Mammary epithelial cell (primary cell): ENCODE data around the gene PLA2R1.

ENCODE experiments used
- EZH2 ChIP-seq: IDR thresholded peaks from 2 replicates; pipeline ENCODE4 v1.6.1; 2012; ENCODE audit warnings: low read length, inconsistent platforms, borderline replicate concordance
- TF ChIP-seq, protein P1 (sequence below), 2 donors: IDR thresholded peaks in 1 of 2; conservative IDR thresholded peaks in 1 of 2; 2 replicates each; pipeline ENCODE4 v1.5.1; 2011 to 2012; ENCODE audit warnings: inconsistent platforms in 2 of 2, low read length in 2 of 2, mild to moderate bottlenecking in 2 of 2, control low read depth in 1 of 2, low read depth in 1 of 2; ENCODE audit not compliant: insufficient read depth in 1 of 2; ENCODE audit errors: extremely low read depth in 1 of 2

DNA sequence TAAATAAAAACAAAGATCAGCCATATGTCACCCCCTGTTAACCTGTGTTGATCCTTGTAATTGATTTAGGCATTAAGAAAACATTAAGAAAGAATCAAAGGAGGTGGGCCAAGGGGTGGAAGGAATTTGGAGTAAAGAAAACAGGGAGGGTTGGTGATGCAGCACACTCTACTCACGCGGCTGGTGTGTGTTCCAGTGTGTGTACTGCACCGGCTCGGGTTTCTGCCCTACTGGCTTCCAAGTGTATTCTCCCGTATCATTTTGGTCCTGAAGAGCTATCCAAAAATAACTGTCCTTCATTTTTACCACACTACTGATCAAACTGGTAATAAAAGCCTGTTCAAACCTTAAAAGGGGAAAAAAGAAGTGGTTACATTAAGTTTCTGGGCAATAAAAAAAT, 56.9 kb downstream of the PLA2R1 start:
- TF ChIP-seq, protein P1, sequence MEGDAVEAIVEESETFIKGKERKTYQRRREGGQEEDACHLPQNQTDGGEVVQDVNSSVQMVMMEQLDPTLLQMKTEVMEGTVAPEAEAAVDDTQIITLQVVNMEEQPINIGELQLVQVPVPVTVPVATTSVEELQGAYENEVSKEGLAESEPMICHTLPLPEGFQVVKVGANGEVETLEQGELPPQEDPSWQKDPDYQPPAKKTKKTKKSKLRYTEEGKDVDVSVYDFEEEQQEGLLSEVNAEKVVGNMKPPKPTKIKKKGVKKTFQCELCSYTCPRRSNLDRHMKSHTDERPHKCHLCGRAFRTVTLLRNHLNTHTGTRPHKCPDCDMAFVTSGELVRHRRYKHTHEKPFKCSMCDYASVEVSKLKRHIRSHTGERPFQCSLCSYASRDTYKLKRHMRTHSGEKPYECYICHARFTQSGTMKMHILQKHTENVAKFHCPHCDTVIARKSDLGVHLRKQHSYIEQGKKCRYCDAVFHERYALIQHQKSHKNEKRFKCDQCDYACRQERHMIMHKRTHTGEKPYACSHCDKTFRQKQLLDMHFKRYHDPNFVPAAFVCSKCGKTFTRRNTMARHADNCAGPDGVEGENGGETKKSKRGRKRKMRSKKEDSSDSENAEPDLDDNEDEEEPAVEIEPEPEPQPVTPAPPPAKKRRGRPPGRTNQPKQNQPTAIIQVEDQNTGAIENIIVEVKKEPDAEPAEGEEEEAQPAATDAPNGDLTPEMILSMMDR (conservative IDR thresholded peaks at IDR 0.05 in 1 of 2, IDR thresholded peaks at IDR 0.05 in 1 of 2; ENCODE audit: extremely low read depth in 1 of 2, insufficient read depth in 1 of 2, low read depth in 1 of 2, low read length in 2 of 2), result no peak
- no peak for TF ChIP-seq EZH2
